HG02938 (cell line): ENCODE results near the gene C3orf18.

ENCODE experiments used
- ATAC-seq: cut with Tn5 transposase; IDR thresholded peaks from one replicate; pipeline ENCODE4 v1.9.1; 2021; ENCODE audit warnings: mild to moderate bottlenecking, moderate library complexity; ENCODE audit not compliant: unreplicated experiment

Gene C3orf18

GRCh38 chr3:50567386-50568167, at the start of gene C3orf18:
Gene C3orf18, minus strand, starts transcription at chr3:50567747. Its CDS starts 2,048 bp downstream, at chr3:50565699.
- ATAC-seq = peak; percentile 79

- peak; percentile 44 for ATAC-seq
Measured at GRCh38 chr3:50616770-50617095, 49.2 kb upstream of the C3orf18 start.

- peak; percentile 30 for ATAC-seq
Measured at GRCh38 chr3:50616003-50616769, 48.6 kb upstream of the C3orf18 start.

GRCh38 chr3:50615190-50615589, 47.6 kb upstream of the C3orf18 start:
- no peak for ATAC-seq

- no peak for ATAC-seq
Measured at GRCh38 chr3:50612970-50613846, 45.7 kb upstream of the C3orf18 start.

GRCh38 chr3:50612234-50612882, 44.8 kb upstream of the C3orf18 start:
- no peak for ATAC-seq

GRCh38 chr3:50611464-50612233, 44.1 kb upstream of the C3orf18 start, which contains the start of gene CISH:
Gene CISH, minus strand, starts transcription at chr3:50611774. Its CDS starts 124 bp downstream, at chr3:50611650.
- ATAC-seq = peak; percentile 54

GRCh38 chr3:50610992-50611463, 43.5 kb upstream of the C3orf18 start:
- ATAC-seq = no peak

- no peak for ATAC-seq
Measured at GRCh38 chr3:50610181-50610971, 42.8 kb upstream of the C3orf18 start.

- ATAC-seq = no peak
Measured at GRCh38 chr3:50609763-50610085, 42.2 kb upstream of the C3orf18 start.

GRCh38 chr3:50609071-50609762, 41.7 kb upstream of the C3orf18 start:
- no peak for ATAC-seq

GRCh38 chr3:50608278-50608677, 40.7 kb upstream of the C3orf18 start:
- no peak for ATAC-seq

- no peak for ATAC-seq
Measured at GRCh38 chr3:50607271-50608091, 39.9 kb upstream of the C3orf18 start.

GRCh38 chr3:50606596-50606995, 39.0 kb upstream of the C3orf18 start:
- no peak for ATAC-seq

- ATAC-seq = no peak
Measured at GRCh38 chr3:50605901-50606326, 38.4 kb upstream of the C3orf18 start.

- no peak for ATAC-seq
Measured at GRCh38 chr3:50604628-50605588, 37.4 kb upstream of the C3orf18 start.
